GM13976 (cell line): ENCODE measurements around the gene ATXN1.
A peak's percentile ranks its signal among the peaks of the same experiment; 100 is the strongest.

Experiments
- DNase-seq: peaks from one replicate; pipeline ENCODE4 v3.0.0; 2012; ENCODE audit warnings: low spot score
- in situ Hi-C: fragments of 300-500 bp; cut with MboI; formaldehyde crosslinking; loops from one replicate; pipeline ENCODE4 v1.12.0; 2022; ENCODE audit warnings: low sequenced_read_pairs, mixed read lengths, inconsistent platforms; ENCODE audit not compliant: unreplicated experiment
- TF ChIP-seq, protein P1 (sequence below): IDR thresholded peaks from 2 replicates; pipeline ENCODE4 v1.5.1; 2012; ENCODE audit warnings: borderline replicate concordance, mild to moderate bottlenecking; ENCODE audit not compliant: insufficient read depth; ENCODE audit errors: extremely low read depth, missing control alignments, control extremely low read depth

Gene ATXN1

DNA sequence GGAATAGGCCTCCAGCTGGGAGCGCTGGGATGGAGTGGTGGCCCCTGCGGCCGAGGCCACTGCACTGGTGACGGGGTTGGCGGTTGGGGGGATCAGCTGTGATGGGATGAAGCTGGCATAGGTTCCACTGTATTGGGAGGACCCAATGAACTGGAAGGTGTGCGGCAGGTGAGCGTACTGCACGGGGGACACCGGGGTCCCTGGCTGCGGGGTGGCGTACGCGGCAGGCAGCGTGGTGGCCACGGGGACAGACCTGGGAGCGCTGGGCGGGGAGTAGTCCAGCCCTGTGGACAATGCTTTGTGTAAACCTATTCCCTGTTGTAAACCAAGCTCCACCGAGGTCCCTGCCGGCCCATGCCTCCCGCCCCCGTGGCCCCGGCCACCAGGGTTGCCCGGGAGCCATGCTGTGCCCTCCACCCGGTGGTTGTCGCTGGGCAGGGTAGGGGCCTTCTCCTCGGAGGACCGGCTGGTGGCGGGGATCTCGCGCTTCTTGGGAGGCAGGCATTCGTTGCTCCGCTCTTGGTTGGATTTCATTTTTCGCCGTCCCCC is 433.4 kb downstream of the ATXN1 start:
- TF ChIP-seq, protein P1, sequence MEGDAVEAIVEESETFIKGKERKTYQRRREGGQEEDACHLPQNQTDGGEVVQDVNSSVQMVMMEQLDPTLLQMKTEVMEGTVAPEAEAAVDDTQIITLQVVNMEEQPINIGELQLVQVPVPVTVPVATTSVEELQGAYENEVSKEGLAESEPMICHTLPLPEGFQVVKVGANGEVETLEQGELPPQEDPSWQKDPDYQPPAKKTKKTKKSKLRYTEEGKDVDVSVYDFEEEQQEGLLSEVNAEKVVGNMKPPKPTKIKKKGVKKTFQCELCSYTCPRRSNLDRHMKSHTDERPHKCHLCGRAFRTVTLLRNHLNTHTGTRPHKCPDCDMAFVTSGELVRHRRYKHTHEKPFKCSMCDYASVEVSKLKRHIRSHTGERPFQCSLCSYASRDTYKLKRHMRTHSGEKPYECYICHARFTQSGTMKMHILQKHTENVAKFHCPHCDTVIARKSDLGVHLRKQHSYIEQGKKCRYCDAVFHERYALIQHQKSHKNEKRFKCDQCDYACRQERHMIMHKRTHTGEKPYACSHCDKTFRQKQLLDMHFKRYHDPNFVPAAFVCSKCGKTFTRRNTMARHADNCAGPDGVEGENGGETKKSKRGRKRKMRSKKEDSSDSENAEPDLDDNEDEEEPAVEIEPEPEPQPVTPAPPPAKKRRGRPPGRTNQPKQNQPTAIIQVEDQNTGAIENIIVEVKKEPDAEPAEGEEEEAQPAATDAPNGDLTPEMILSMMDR = no peak
- DNase-seq = no peak
- in situ Hi-C loops = loop anchor here (25.0 kb wide), 2 partner anchors 634 to 759 kb away; no protein-coding TSS in a partner anchor

DNA sequence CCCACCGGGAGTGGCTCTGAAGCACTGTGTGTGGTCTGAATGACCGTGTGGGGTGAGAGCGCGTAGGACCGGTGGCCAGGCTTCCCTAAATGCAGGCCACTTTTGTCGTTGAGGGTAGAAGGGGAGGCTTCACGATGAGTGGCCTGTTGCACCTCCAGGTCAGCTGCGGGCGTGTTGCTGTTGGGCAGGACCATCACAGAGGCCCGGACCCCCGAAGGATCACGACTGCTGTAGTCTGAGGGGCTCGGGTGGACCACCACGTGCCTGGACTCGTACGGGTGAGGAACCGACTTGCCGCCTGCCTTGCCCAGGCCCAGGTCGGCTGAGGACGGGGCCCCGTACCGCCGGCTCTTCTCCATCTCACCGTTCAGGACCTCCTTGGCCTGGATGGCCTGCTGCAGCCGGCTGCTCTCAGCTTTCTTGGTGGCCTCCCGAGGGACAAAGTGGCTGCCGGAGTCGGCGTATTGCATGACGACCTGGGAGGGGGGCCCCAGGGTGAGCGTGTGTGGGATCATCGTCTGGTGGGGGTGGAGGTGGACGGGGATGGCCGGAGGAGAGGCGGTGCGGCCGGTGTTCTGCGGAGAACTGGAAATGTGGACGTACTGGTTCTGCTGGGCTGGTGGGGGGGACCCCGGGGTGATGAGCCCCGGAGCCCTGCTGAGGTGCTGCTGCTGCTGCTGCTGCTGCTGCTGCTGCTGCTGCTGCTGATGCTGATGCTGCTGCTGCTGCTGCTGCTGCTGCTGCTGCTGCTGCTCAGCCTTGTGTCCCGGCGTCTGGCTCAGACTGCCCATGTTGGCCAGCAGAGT is 434.1 kb downstream of the ATXN1 start:
- DNase-seq = no peak
- TF ChIP-seq, protein P1 = no peak
- in situ Hi-C loops = loop anchor here (25.0 kb wide), 2 partner anchors 635 to 760 kb away; no protein-coding TSS in a partner anchor

DNA sequence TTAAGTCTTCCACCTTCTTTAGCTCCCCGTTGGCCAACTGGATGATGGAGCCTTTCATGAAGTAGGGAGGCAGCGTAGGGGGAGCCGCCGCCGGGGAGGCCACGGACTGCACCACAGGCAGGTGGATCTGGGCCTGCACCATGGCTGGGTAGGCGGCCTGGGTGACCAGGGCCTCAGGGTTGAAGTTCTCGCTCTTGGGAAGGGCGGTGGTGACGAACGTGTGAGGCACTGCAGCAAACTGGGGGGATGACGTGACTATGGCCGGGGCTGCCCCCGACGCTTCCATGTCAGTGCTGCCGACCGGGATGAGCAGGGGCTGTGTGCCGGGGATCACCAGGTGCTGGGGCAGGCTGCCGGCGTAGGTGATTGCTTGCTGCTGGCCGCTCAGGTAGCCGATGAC is 434.7 kb downstream of the ATXN1 start:
- TF ChIP-seq, protein P1 = no peak
- in situ Hi-C loops = loop anchor here (25.0 kb wide), 2 partner anchors 636 to 761 kb away; no protein-coding TSS in a partner anchor
- no peak for DNase-seq

DNA sequence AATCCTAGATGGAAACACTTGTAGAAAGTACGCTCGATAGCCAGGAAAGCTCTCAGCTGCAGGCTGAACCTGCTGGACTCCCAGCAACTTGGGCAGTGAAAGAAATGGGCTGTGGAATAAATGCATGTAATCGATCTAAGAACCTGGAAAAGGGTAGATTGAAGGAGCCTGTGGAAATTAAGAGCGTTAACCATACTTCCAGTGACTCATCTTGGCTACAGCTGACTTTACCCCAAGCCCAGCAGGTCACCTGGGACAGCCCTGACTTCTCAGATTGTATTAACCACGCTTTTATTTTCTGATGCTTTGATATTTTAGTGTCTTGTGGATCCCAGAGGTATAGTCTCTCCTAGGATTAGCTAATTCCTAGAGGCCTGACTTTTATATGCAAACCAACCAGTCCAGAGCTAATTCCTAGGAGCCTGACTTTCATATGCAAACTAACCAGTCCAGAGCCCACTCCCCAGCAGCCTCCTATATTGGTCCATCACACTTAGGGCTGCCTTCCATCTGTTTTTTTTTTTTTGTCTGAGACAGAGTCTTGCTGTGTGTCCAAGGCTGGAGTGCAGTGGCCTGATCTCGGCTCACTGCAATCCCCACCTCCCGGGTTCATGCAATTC is 436.5 kb downstream of the ATXN1 start:
- TF ChIP-seq, protein P1 = no peak
- no peak for DNase-seq

DNA sequence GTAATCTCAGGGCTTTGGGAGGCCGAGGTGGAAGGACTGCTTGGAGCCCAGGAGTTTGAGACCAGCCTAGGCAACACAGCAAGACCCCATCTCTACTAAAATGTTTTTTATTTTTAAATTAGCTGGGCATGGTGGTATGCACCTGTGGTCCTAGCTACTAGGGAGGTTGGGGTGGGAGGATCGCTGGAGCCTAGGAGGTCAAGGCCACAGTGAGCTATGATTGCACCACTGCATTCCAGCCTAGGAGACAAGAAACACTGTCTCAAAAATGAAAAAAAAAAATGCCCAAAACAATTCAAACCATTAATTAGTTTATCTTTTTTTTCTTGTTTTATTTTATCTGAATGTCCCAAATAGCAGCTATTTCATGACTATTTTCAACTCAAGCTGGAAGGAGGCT is 437.1 kb downstream of the ATXN1 start:
- in situ Hi-C loops = no loop called here
- TF ChIP-seq, protein P1 = no peak
- no peak for DNase-seq

More for the DNA sequence above, 436.5 kb downstream of the ATXN1 start:
- in situ Hi-C loops = loop anchor here (25.0 kb wide), 2 partner anchors 638 to 763 kb away; no protein-coding TSS in a partner anchor

DNA sequence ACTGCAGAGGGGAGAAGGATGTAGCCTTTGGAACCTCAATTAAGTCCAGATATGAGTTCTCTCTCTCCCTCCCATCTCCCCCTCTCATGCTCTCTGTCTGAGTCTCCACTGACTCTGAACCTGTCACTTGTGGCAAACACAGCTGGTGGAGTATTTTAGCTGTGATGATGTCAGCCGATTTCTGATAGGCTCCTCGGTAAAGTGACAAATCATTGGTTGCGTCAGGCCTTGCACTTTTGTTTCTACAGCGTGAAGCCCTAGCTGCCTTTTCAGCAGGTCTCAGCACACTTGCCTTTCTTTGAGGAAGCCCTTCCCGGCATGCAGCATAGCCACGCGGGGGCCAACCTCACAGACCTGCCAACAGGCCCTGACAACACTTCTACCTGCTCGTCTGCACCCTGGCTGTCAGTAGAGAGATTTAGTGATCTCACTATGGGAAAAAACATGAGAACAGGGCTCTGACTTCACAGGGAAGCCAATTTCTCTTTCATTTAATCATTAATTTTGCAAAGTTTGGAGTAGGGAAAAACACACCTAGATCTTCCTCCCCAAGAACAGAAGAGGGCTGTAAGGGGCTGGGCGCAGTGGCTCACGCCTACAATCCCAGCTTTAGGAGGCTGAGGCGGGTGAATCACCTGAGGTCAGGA is 438.5 kb downstream of the ATXN1 start:
- peak; percentile 83 for DNase-seq
- in situ Hi-C loops = no loop called here
- TF ChIP-seq, protein P1 = no peak
